ENCODE results near the gene ANKMY1. TPM values are rescaled to one million over a fixed set of nuclear protein-coding genes. Genes with fewer than 3 reads are reported as not detected.

ANKMY1 gene
- total RNA-seq, 1 experiment from 2014 or later: 85.7 TPM

DNA sequence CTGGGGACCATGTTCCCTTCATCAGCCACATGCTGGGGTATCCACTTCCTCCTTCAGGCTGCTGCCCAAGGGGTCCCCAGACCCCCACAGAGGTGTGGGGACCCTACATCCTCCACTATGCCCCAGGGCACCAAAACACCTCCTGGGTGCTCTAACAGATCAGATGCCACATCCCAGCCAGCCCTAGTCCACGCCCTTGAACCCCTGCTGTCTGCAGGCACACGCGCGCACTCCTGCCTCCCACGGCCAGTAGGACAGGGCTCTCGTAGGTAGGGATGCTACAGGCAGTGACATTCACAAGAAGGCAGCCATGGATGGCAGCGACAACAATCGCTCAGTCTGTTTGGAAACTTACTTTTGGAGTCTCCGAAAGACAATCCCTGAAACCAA is 125.4 kb downstream of the ANKMY1 start:
- no peak for DNase-seq
- no peaks in the 10 kb centered on the region for H3K36me3 ChIP-seq (ENCODE audit: low read depth)
- no TSS peak for BruUV-seq (replicated peaks)
- no peaks in the 10 kb centered on the region for H3K9me2 ChIP-seq (ENCODE audit: insufficient read depth)
- H3K4me1 ChIP-seq (replicated peaks; ENCODE audit: insufficient read depth): peaks cover 46% of the 10 kb centered on the region
- H3K27me3 ChIP-seq (ENCODE audit: insufficient read depth, low read depth): no peaks in the 10 kb centered on the region
- peaks cover 29% of the 10 kb centered on the region for H3F3A ChIP-seq (ENCODE audit: insufficient read depth, low read depth)
- H3K79me2 ChIP-seq (ENCODE audit: low read depth): peaks cover 30% of the 10 kb centered on the region
- TF ChIP-seq, protein P1, sequence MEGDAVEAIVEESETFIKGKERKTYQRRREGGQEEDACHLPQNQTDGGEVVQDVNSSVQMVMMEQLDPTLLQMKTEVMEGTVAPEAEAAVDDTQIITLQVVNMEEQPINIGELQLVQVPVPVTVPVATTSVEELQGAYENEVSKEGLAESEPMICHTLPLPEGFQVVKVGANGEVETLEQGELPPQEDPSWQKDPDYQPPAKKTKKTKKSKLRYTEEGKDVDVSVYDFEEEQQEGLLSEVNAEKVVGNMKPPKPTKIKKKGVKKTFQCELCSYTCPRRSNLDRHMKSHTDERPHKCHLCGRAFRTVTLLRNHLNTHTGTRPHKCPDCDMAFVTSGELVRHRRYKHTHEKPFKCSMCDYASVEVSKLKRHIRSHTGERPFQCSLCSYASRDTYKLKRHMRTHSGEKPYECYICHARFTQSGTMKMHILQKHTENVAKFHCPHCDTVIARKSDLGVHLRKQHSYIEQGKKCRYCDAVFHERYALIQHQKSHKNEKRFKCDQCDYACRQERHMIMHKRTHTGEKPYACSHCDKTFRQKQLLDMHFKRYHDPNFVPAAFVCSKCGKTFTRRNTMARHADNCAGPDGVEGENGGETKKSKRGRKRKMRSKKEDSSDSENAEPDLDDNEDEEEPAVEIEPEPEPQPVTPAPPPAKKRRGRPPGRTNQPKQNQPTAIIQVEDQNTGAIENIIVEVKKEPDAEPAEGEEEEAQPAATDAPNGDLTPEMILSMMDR (conservative IDR thresholded peaks at IDR 0.05): no peak
- TF ChIP-seq EZH2 (IDR thresholded peaks at IDR 0.05; ENCODE audit: low read depth): no peak
- no peak overlapping the region for H3K4me3 ChIP-seq
- POLR2A ChIA-PET (ENCODE audit: unreplicated experiment): no interaction called here
- intact Hi-C loops (cut with micrococcal nuclease; ENCODE audit: unreplicated experiment): no loop called here
- H3K27ac ChIP-seq: no peak overlapping the region
- peaks cover 3% of the 10 kb centered on the region for H4K20me1 ChIP-seq (ENCODE audit: insufficient read depth)
- no peaks in the 10 kb centered on the region for H3K9me3 ChIP-seq (ENCODE audit: insufficient read depth, low read depth)
- no peak overlapping the region for H2AFZ ChIP-seq
- peak overlapping the region; percentile 78; the same call in 1 of the 2 replicates for H3K4me2 ChIP-seq
- CTCF ChIA-PET: no interaction called here

DNA sequence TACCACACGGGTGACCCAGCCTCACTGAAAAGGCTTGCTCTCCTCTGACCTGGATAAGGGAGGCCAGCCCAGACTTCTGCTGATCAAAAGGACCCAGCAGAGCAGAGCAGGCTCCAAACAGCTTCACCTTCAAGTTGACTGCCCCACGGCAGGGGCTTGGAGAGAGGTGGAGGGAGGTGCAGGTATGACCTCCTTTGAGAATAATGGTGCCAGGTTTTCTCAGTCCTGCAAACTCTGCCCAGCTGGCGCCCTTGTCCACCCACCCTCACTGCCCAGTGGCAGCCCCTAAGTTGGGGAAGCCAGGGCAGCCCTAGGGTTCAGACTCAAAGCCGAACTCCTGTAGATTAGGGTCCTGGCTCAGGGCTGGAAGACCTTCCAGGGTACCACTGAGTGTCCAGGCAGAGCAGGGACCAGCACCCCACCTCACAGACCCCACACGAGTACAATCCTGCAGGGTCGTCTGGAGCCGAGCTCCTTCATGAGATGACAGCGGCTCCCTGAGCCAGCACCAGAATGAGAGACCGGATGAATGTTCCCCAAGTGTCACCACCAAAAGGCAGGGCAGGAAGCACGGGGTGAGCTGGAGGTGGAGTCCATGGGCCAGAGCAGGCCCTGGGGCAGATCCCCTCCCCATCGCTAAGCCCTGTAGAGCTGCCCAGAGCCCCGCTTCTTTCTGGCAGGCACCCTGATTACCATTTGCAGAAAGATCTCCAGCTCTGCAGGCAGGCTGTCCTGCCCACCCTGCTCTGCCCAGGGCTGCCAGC is 125.9 kb downstream of the ANKMY1 start:
- intact Hi-C loops (cut with micrococcal nuclease; ENCODE audit: unreplicated experiment): no loop called here
- H3K9me2 ChIP-seq (ENCODE audit: insufficient read depth): no peaks in the 10 kb centered on the region
- H3K4me1 ChIP-seq (replicated peaks; ENCODE audit: insufficient read depth): peaks cover 46% of the 10 kb centered on the region
- ChIA-PET POLR2A (ENCODE audit: unreplicated experiment) (interaction anchor here (0.6 to 1.5 kb wide), 2 partner anchors 39 to 62 kb away, joined by 4 to 5 read pairs; no protein-coding TSS in a partner anchor), CTCF (no interaction called here)
- no peak overlapping the region for H2AFZ ChIP-seq
- H3K36me3 ChIP-seq (ENCODE audit: low read depth): no peaks in the 10 kb centered on the region
- no peaks in the 10 kb centered on the region; the same call in 1 of the 2 replicates for H4K20me1 ChIP-seq (ENCODE audit: insufficient read depth)
- H3K79me2 ChIP-seq (ENCODE audit: low read depth): peaks cover 24% of the 10 kb centered on the region
- no peak overlapping the region for H3K27ac ChIP-seq
- DNase-seq: no peak
- no peaks in the 10 kb centered on the region for H3K9me3 ChIP-seq (ENCODE audit: insufficient read depth, low read depth)
- H3K4me2 ChIP-seq: no peak overlapping the region
- no peaks in the 10 kb centered on the region for H3K27me3 ChIP-seq (ENCODE audit: insufficient read depth, low read depth)
- BruUV-seq (replicated peaks): no TSS peak
- no peak overlapping the region for H3K4me3 ChIP-seq
- H3F3A ChIP-seq (ENCODE audit: insufficient read depth, low read depth): peaks cover 34% of the 10 kb centered on the region
- TF ChIP-seq EZH2 (IDR thresholded peaks at IDR 0.05; ENCODE audit: low read depth): no peak
- TF ChIP-seq, protein P1 (conservative IDR thresholded peaks at IDR 0.05): no peak

DNA sequence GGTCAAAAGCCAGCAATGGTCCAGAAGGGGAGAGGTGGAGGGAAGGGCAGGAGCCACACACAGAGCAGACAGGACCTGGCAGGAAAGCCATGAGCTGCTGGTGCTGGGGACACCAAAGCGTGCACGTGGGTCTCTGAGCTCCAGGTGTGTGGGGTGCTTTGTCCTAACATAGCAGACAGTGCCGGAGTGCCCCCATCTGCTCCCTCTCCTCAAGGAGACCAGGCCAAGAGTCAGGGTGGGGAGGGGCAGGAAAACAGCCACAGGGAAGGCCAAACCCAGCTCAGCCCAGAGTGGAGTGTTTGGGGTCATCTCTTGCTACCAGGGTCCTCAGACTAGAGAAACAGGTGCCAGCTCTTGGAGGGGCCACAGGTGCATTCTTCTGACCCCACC is 126.5 kb downstream of the ANKMY1 start:
- CTCF ChIA-PET: no interaction called here
- Histone ChIP-seq H2AFZ (no peak overlapping the region), H3K27ac (no peak overlapping the region), H3K27me3 (ENCODE audit: insufficient read depth, low read depth) (no peaks in the 10 kb centered on the region), H3F3A (ENCODE audit: insufficient read depth, low read depth) (peaks cover 38% of the 10 kb centered on the region), H3K4me1 (replicated peaks; ENCODE audit: insufficient read depth) (peaks cover 47% of the 10 kb centered on the region), H3K4me3 (no peak overlapping the region), H4K20me1 (ENCODE audit: insufficient read depth) (no peaks in the 10 kb centered on the region), H3K36me3 (ENCODE audit: low read depth) (no peaks in the 10 kb centered on the region), H3K9me3 (ENCODE audit: insufficient read depth, low read depth) (no peaks in the 10 kb centered on the region), H3K4me2 (no peak overlapping the region), H3K9me2 (ENCODE audit: insufficient read depth) (no peaks in the 10 kb centered on the region), H3K79me2 (ENCODE audit: low read depth) (peaks cover 19% of the 10 kb centered on the region)
- intact Hi-C loops (cut with micrococcal nuclease; ENCODE audit: unreplicated experiment): no loop called here
- no peak for DNase-seq
- TF ChIP-seq, protein P1 (conservative IDR thresholded peaks at IDR 0.05): no peak
- no peak for TF ChIP-seq EZH2 (IDR thresholded peaks at IDR 0.05; ENCODE audit: low read depth)
- POLR2A ChIA-PET (ENCODE audit: unreplicated experiment): interaction anchor here (0.6 to 1.5 kb wide), 3 partner anchors 38 to 120 kb away, joined by 3 to 5 read pairs (median 4); no protein-coding TSS in a partner anchor
- BruUV-seq (replicated peaks): no TSS peak
